Suprapubic skin (tissue), 4 donors: ENCODE data around the gene TUBA4B. TPM values are rescaled to one million over a fixed set of nuclear protein-coding genes. Genes with fewer than 3 reads are reported as not detected.

ENCODE experiments used
- DNase-seq, 2 donors: peaks; one replicate each; pipeline ENCODE4 v3.0.0-alpha.2; 2019; ENCODE audit warnings: low spot score in 2 of 2
- H3K27ac ChIP-seq: fragments of 200-600 bp; sonication (generic); one replicate; pipeline ENCODE4 v1.5.1; 2019
- H3K27me3 ChIP-seq: fragments of 200-600 bp; sonication (generic); one replicate; pipeline ENCODE4 v1.5.1; 2019
- H3K36me3 ChIP-seq: fragments of 200-600 bp; sonication (generic); one replicate; pipeline ENCODE4 v1.5.1; 2019
- H3K4me1 ChIP-seq: fragments of 200-600 bp; sonication (generic); one replicate; pipeline ENCODE4 v1.5.1; 2019
- H3K4me3 ChIP-seq: fragments of 200-600 bp; sonication (generic); one replicate; pipeline ENCODE4 v1.5.1; 2019; ENCODE audit warnings: mild to moderate bottlenecking
- H3K9me3 ChIP-seq: fragments of 200-600 bp; sonication (generic); one replicate; pipeline ENCODE4 v1.5.1; 2019
- EP300 ChIP-seq: sonication (generic); formaldehyde crosslinking; IDR thresholded peaks from one replicate; pipeline ENCODE4 v1.6.1; 2017; ENCODE audit warnings: antibody characterized with exemption
- POLR2A ChIP-seq, 2 donors: fragments of 450-650 bp; IDR thresholded peaks; one replicate each; pipeline ENCODE4 v1.6.1; 2017; ENCODE audit warnings: antibody characterized with exemption in 2 of 2, mild to moderate bottlenecking in 2 of 2, moderate library complexity in 2 of 2
- POLR2AphosphoS5 ChIP-seq, 3 donors: sonication (generic); formaldehyde crosslinking; IDR thresholded peaks; one replicate each; pipeline ENCODE4 v1.6.1; 2017; ENCODE audit warnings: antibody characterized with exemption in 3 of 3
- WGBS: methylation state at CpG from one replicate; pipeline ENCODE4 v1.1.5; 2018; 5-methylcytosine and 5-hydroxymethylcytosine counted together
- total RNA-seq, 4 donors: library from RNA; depleted of rRNA; stranded (reverse); fragments of >200 nt; gene quantifications; one replicate each; pipeline ENCODE4 v1.1.0, GENCODE V29; 2016
- TF ChIP-seq, protein P1 (sequence below), 2 donors: fragments of 200-600 bp in 1 of 2; fragments of 450-650 bp in 1 of 2; sonication (generic) in 1 of 2; IDR thresholded peaks; one replicate each; pipeline ENCODE4 v1.5.1; 2016 to 2019; ENCODE audit warnings: antibody characterized with exemption in 2 of 2, mild to moderate bottlenecking in 1 of 2, moderate library complexity in 1 of 2

Gene TUBA4B
- total RNA-seq, 4 donors from 2014 or later = not detected

GRCh38 chr2:219246559-219246958 is 6.5 kb upstream of the TUBA4B start:
- H3K4me3 ChIP-seq = no peak overlapping the region
- no peak for DNase-seq
- peaks cover 20% of the 10 kb centered on the region for H3K36me3 ChIP-seq
- H3K9me3 ChIP-seq = no peaks in the 10 kb centered on the region
- WGBS = 90% methylated on average over 10 of the region's 10 CpGs
- H3K4me1 ChIP-seq = peaks cover 77% of the 10 kb centered on the region
- H3K27me3 ChIP-seq = no peaks in the 10 kb centered on the region
- TF ChIP-seq POLR2A (IDR thresholded peaks at IDR 0.05) (no peak), POLR2AphosphoS5 (IDR thresholded peaks at IDR 0.05) (no peak), EP300 (no peak)
- TF ChIP-seq, protein P1, sequence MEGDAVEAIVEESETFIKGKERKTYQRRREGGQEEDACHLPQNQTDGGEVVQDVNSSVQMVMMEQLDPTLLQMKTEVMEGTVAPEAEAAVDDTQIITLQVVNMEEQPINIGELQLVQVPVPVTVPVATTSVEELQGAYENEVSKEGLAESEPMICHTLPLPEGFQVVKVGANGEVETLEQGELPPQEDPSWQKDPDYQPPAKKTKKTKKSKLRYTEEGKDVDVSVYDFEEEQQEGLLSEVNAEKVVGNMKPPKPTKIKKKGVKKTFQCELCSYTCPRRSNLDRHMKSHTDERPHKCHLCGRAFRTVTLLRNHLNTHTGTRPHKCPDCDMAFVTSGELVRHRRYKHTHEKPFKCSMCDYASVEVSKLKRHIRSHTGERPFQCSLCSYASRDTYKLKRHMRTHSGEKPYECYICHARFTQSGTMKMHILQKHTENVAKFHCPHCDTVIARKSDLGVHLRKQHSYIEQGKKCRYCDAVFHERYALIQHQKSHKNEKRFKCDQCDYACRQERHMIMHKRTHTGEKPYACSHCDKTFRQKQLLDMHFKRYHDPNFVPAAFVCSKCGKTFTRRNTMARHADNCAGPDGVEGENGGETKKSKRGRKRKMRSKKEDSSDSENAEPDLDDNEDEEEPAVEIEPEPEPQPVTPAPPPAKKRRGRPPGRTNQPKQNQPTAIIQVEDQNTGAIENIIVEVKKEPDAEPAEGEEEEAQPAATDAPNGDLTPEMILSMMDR (IDR thresholded peaks at IDR 0.05) = no peak
- peak overlapping the region; percentile 86 for H3K27ac ChIP-seq

GRCh38 chr2:219247678-219248642 is 5.1 kb upstream of the TUBA4B start:
- TF ChIP-seq, protein P1 (IDR thresholded peaks at IDR 0.05) = no peak
- TF ChIP-seq EP300 = no peak
- TF ChIP-seq POLR2A (IDR thresholded peaks at IDR 0.05) = no peak
- TF ChIP-seq POLR2AphosphoS5 (IDR thresholded peaks at IDR 0.05) = no peak
- DNase-seq = no peak
- Histone ChIP-seq H3K27ac (peak overlapping the region; percentile 86), H3K36me3 (peaks cover 20% of the 10 kb centered on the region), H3K9me3 (no peaks in the 10 kb centered on the region), H3K4me3 (peak overlapping the region; percentile 17), H3K27me3 (no peaks in the 10 kb centered on the region), H3K4me1 (peaks cover 90% of the 10 kb centered on the region)
- WGBS = 89% methylated on average over 14 of the region's 17 CpGs

DNA sequence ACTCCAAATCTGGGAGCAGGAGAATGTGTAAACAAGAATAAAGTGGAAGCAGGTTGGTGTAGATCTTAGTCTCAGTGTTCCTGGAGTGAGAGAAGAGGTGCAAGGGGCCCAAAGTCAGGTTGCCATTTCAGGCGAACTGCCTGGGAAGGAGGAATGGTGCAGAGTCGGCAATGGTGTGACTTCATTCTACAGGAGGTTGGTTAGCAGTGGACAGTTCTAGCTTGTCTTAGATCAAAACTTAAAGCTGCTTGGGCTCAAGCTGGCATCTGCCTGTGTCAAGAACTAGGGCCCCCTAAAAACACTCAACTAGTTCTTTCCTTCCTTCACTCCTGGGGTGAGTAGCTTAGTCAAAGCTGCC is 4.2 kb upstream of the TUBA4B start:
- H3K4me1 ChIP-seq = peaks cover 89% of the 10 kb centered on the region

DNA sequence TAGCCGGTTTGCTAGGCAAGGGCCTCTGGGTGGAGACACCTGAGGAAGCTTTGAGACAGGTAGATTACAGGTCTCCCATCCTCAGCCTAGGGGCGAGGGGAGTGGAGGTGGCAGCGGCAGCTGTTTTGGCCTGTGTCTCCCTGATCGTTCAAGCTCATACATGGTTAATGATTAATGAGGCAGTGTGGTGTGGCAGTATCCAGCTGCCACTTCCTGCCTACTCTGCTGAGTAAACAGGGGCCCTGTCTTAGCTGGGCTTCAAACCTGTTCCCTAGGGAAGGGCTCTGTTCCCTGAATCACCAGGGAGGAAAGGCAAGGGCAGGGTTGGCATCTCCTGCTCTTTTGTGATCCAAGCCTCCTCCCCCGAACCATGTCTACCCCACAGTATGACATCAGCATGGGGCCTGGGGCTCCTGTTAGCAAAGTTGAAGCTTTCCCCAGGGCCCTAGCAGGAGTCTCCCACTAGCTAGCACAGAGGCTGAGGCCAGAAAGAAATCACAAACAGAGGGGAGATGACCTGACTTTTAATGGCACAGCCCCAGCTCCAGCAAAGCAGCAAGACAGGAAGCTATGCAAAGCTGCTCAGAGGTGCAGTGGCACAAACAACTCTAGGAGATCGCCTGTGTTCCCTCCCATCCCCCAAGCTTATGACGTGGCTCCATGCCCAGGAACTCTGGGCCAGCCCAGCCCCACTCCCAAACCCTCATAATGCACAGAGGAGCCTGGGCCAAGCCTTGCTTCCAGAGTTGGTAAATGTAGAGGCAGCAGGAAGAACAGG is 3.7 kb upstream of the TUBA4B start:
- 14% methylated on average over 6 of the region's 7 CpGs for WGBS
- H3K4me1 ChIP-seq = peaks cover 92% of the 10 kb centered on the region
- H3K4me3 ChIP-seq = peak overlapping the region; percentile 23

More for the DNA sequence above, 4.2 kb upstream of the TUBA4B start:
- Histone ChIP-seq H3K4me3 (peak overlapping the region; percentile 17), H3K36me3 (peaks cover 20% of the 10 kb centered on the region), H3K27me3 (no peaks in the 10 kb centered on the region), H3K27ac (peak overlapping the region; percentile 86), H3K9me3 (no peaks in the 10 kb centered on the region)
- 41% methylated on average over 2 of the region's 2 CpGs for WGBS
- DNase-seq = no peak
- no peak for TF ChIP-seq POLR2A (IDR thresholded peaks at IDR 0.05)
- TF ChIP-seq, protein P1 (IDR thresholded peaks at IDR 0.05) = no peak
- no peak for TF ChIP-seq POLR2AphosphoS5 (IDR thresholded peaks at IDR 0.05)
- no peak for TF ChIP-seq EP300

DNA sequence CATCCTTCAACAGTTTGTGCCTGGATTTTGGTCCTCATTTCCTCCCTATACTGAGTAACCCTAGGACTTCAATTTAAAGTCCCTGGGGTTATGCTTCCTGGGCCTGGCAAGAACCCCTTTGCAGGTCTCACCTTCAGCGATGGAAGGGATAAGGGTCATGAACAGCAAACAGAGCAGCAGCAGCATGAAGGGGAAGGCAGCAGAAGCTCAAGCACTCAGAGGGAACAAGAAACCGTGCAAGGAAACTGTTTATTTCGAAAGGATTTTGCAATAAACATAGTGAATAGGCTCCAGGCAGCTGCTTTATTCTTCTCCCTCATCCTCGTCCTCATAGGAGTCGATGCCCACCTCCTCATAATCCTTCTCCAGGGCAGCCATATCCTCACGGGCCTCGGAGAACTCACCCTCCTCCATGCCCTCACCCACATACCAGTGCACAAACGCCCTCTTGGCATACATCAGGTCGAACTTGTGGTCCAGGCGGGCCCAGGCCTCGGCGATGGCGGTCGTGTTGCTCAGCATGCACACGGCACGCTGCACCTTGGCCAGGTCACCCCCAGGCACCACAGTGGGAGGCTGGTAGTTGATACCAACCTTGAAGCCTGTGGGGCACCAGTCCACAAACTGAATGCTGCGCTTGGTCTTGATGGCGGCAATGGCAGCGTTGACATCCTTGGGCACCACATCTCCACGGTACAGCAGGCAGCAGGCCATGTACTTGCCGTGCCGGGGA is 2.8 kb upstream of the TUBA4B start:
- peak overlapping the region; percentile 86 for H3K27ac ChIP-seq
- no peak for DNase-seq
- no peaks in the 10 kb centered on the region for H3K27me3 ChIP-seq
- peaks cover 93% of the 10 kb centered on the region for H3K4me1 ChIP-seq
- TF ChIP-seq, protein P1 (IDR thresholded peaks at IDR 0.05) = no peak
- TF ChIP-seq POLR2A (IDR thresholded peaks at IDR 0.05) (no peak), EP300 (no peak), POLR2AphosphoS5 (IDR thresholded peaks at IDR 0.05) (no peak)
- H3K9me3 ChIP-seq = no peaks in the 10 kb centered on the region
- H3K4me3 ChIP-seq = peak overlapping the region; percentile 23
- peaks cover 20% of the 10 kb centered on the region for H3K36me3 ChIP-seq
- WGBS = 56% methylated on average over 17 of the region's 22 CpGs

More for the DNA sequence above, 3.7 kb upstream of the TUBA4B start:
- TF ChIP-seq POLR2AphosphoS5 (IDR thresholded peaks at IDR 0.05) (peak in 2 of 3 donors; percentile 15 to 74), POLR2A (IDR thresholded peaks at IDR 0.05) (no peak)
- no peaks in the 10 kb centered on the region for H3K9me3 ChIP-seq
- no peaks in the 10 kb centered on the region for H3K27me3 ChIP-seq
- peak; percentile 87 to 89 for DNase-seq
- H3K27ac ChIP-seq = peak overlapping the region; percentile 86
- peaks cover 20% of the 10 kb centered on the region for H3K36me3 ChIP-seq
